Colonic mucosa (tissue), 4 donors: ENCODE measurements around the gene SPIN3. TPM values are rescaled to one million over a fixed set of nuclear protein-coding genes. Genes with fewer than 3 reads are reported as not detected.
"Not testable (repeated sequence)": the region's sequence is repeated elsewhere in the genome, so short reads cannot be mapped to it uniquely, and the experiment has no call there.

ENCODE experiments used
- DNase-seq: peaks from one replicate; pipeline ENCODE4 v3.0.0-alpha.2; 2020
- H3K27ac ChIP-seq: fragments of 200-600 bp; one replicate; pipeline ENCODE4 v1.8.0; 2021
- H3K27me3 ChIP-seq: fragments of 200-600 bp; one replicate; pipeline ENCODE4 v1.8.0; 2021
- H3K36me3 ChIP-seq: fragments of 200-600 bp; one replicate; pipeline ENCODE4 v1.8.0; 2021
- H3K4me1 ChIP-seq: fragments of 200-600 bp; one replicate; pipeline ENCODE4 v1.8.0; 2021; ENCODE audit warnings: mild to moderate bottlenecking
- H3K4me3 ChIP-seq: fragments of 200-600 bp; one replicate; pipeline ENCODE4 v1.8.0; 2021
- H3K9ac ChIP-seq, 2 donors: one replicate each; pipeline ENCODE4 v1.7.0; 2013; ENCODE audit warnings: control low read depth in 2 of 2, low read depth in 2 of 2, low read length in 2 of 2
- H3K9me3 ChIP-seq: fragments of 200-600 bp; one replicate; pipeline ENCODE4 v1.8.0; 2021
- CTCF ChIP-seq: fragments of 200-600 bp; IDR thresholded peaks from one replicate; pipeline ENCODE4 v1.8.0; 2022; ENCODE audit warnings: antibody characterized with exemption, mild to moderate bottlenecking
- intact Hi-C: fragments of 100-400 bp; cut with DNase I; formaldehyde crosslinking; loops from one replicate; pipeline ENCODE4 v1.14.1; 2022
- total RNA-seq, 2 donors: library from RNA; stranded (reverse); fragmentation: NEBNext Ultra II Directional in 1 of 2; extraction: Animal tissue kit (Norgen Biotek cat#: 25700) in 1 of 2; gene quantifications; one replicate each; pipeline ENCODE4 v1.2.1, GENCODE V29; 2021
- donor health status: healthy.
- donor health status: DM: no; HTN: no; CAD: no.
- donor health status: DM: no; HTN: no; CAD: no.

The SPIN3 gene
- total RNA-seq = 1 to 10 TPM; 5.7 to 6.9 TPM

- Histone ChIP-seq H3K27ac (peak within 1 kb of the TSS; percentile 36), H3K4me1 (no peaks in the 10 kb centered on the region), H3K4me3 (peak within 1 kb of the TSS; percentile 72), H3K36me3 (no peaks in the 10 kb centered on the region), H3K9me3 (no peaks in the 10 kb centered on the region), H3K27me3 (no peaks in the 10 kb centered on the region), H3K9ac (peak within 1 kb of the TSS; percentile 44 to 71)
- TF ChIP-seq CTCF = no peak
- intact Hi-C loops = no loop called here
- DNase-seq = peak; percentile 90
Observed at GRCh38 chrX:56995271-56995994, at the start of gene SPIN3. SPIN3 (minus strand) TSS chrX:56995541; CDS start chrX:56994947, 594 bp downstream.

GRCh38 chrX:57044245-57044644 lies 48.9 kb upstream of the SPIN3 start:
- Histone ChIP-seq H3K9me3 (no peaks in the 10 kb centered on the region), H3K36me3 (no peaks in the 10 kb centered on the region), H3K4me3 (no peak overlapping the region), H3K27me3 (no peaks in the 10 kb centered on the region), H3K9ac (no peak overlapping the region), H3K27ac (no peak overlapping the region), H3K4me1 (no peaks in the 10 kb centered on the region)
- DNase-seq = no peak
- no peak for TF ChIP-seq CTCF
- intact Hi-C loops = no loop called here

- H3K9me3 ChIP-seq, H3K4me3 ChIP-seq, DNase-seq, H3K36me3 ChIP-seq, H3K27ac ChIP-seq, H3K4me1 ChIP-seq, intact Hi-C loops, H3K27me3 ChIP-seq, H3K9ac ChIP-seq: not testable (repeated sequence)
Observed at GRCh38 chrX:57037265-57037664, 41.9 kb upstream of the SPIN3 start.

- Histone ChIP-seq H3K27ac (peak overlapping the region; percentile 36), H3K4me1 (no peaks in the 10 kb centered on the region), H3K9me3 (no peaks in the 10 kb centered on the region), H3K9ac (peak overlapping the region; percentile 44 to 71), H3K27me3 (no peaks in the 10 kb centered on the region), H3K4me3 (peak overlapping the region; percentile 72), H3K36me3 (no peaks in the 10 kb centered on the region)
- intact Hi-C loops = no loop called here
- DNase-seq = no peak
- no peak for TF ChIP-seq CTCF
Observed at GRCh38 chrX:56994375-56995270, 718 bp downstream of the SPIN3 start.

GRCh38 chrX:56987741-56988140 lies 7.6 kb downstream of the SPIN3 start:
- no peak for DNase-seq
- no peak overlapping the region for H3K4me3 ChIP-seq
- H3K4me1 ChIP-seq = no peaks in the 10 kb centered on the region
- H3K9me3 ChIP-seq = no peaks in the 10 kb centered on the region
- H3K27ac ChIP-seq = no peak overlapping the region
- H3K27me3 ChIP-seq = no peaks in the 10 kb centered on the region
- intact Hi-C loops = no loop called here
- no peak overlapping the region for H3K9ac ChIP-seq
- no peak for TF ChIP-seq CTCF
- no peaks in the 10 kb centered on the region for H3K36me3 ChIP-seq
